ENCODE measurements around the gene IL1B.

IL1B gene

GRCh38 chr2:112811276-112811831 is 25.2 kb downstream of the IL1B start:
- Histone ChIP-seq H3K9ac (ENCODE audit: low read length) (no peak overlapping the region), H3K4me2 (ENCODE audit: low read length) (no peak overlapping the region), H2AFZ (ENCODE audit: low read length) (no peak overlapping the region), H3F3A (ENCODE audit: insufficient read depth, low read length) (no peaks in the 10 kb centered on the region), H3K27me3 (ENCODE audit: insufficient read depth, low read length) (0 out of 2 replicates have a peak, but pooled peaks cover 7% of the 10 kb centered on the region), H3K27ac (ENCODE audit: low read depth, low read length, poor library complexity, severe bottlenecking) (no peak overlapping the region), H4K20me1 (ENCODE audit: insufficient read depth, low read length) (no peaks in the 10 kb centered on the region), H3K36me3 (ENCODE audit: insufficient read depth, low read length) (no peaks in the 10 kb centered on the region), H3K9me2 (ENCODE audit: low read depth, low read length) (no peaks in the 10 kb centered on the region), H3K9me3 (ENCODE audit: low read length) (peaks cover 3% of the 10 kb centered on the region; the same call in 1 of the 2 replicates), H3K4me3 (ENCODE audit: low read depth, low read length, poor library complexity, severe bottlenecking) (no peak overlapping the region), H3K79me2 (ENCODE audit: insufficient read depth, low read length) (no peaks in the 10 kb centered on the region), H3K4me1 (ENCODE audit: insufficient read depth, low read length, severe bottlenecking) (no peaks in the 10 kb centered on the region)
- TF ChIP-seq, protein P1, sequence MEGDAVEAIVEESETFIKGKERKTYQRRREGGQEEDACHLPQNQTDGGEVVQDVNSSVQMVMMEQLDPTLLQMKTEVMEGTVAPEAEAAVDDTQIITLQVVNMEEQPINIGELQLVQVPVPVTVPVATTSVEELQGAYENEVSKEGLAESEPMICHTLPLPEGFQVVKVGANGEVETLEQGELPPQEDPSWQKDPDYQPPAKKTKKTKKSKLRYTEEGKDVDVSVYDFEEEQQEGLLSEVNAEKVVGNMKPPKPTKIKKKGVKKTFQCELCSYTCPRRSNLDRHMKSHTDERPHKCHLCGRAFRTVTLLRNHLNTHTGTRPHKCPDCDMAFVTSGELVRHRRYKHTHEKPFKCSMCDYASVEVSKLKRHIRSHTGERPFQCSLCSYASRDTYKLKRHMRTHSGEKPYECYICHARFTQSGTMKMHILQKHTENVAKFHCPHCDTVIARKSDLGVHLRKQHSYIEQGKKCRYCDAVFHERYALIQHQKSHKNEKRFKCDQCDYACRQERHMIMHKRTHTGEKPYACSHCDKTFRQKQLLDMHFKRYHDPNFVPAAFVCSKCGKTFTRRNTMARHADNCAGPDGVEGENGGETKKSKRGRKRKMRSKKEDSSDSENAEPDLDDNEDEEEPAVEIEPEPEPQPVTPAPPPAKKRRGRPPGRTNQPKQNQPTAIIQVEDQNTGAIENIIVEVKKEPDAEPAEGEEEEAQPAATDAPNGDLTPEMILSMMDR (IDR thresholded peaks at IDR 0.05; ENCODE audit: low read length): no peak
- TF ChIP-seq EZH2 (IDR thresholded peaks at IDR 0.05; ENCODE audit: borderline replicate concordance, low read length): no peak

DNA sequence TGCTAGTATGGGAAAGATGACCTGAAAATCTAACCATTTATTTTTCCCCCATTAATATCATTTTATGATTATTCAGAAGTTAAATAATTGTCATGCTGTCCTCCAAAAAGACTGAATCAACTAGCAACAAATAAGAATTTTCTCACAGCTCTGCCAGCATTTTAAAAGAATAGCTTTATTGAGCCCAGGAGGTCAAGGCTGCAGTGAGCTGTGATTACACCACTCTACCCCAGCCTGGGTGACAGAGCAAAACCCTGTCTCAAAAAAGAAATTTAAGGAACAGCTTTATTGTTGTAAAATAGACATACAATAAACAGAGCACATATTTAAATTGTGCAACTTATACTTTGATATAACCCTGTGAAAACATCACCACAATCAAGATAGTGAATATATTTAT is 27.5 kb downstream of the IL1B start:
- H3K27ac ChIP-seq (ENCODE audit: low read depth, low read length, poor library complexity, severe bottlenecking): no peak overlapping the region
- no peaks in the 10 kb centered on the region for H3K4me1 ChIP-seq (ENCODE audit: insufficient read depth, low read length, severe bottlenecking)
- H3K4me3 ChIP-seq (ENCODE audit: low read depth, low read length, poor library complexity, severe bottlenecking): no peak overlapping the region
- no peaks in the 10 kb centered on the region for H3K79me2 ChIP-seq (ENCODE audit: insufficient read depth, low read length)
- no peaks in the 10 kb centered on the region for H3K9me2 ChIP-seq (ENCODE audit: low read depth, low read length)
- no peak overlapping the region for H3K4me2 ChIP-seq (ENCODE audit: low read length)
- 0 out of 2 replicates have a peak, but pooled peaks cover 7% of the 10 kb centered on the region for H3K27me3 ChIP-seq (ENCODE audit: insufficient read depth, low read length)
- H2AFZ ChIP-seq (ENCODE audit: low read length): no peak overlapping the region
- H3K9ac ChIP-seq (ENCODE audit: low read length): no peak overlapping the region
- no peaks in the 10 kb centered on the region for H3K36me3 ChIP-seq (ENCODE audit: insufficient read depth, low read length)
- no peaks in the 10 kb centered on the region for H3F3A ChIP-seq (ENCODE audit: insufficient read depth, low read length)
- H4K20me1 ChIP-seq (ENCODE audit: insufficient read depth, low read length): no peaks in the 10 kb centered on the region
- TF ChIP-seq, protein P1 (IDR thresholded peaks at IDR 0.05; ENCODE audit: low read length): no peak
- no peak for TF ChIP-seq EZH2 (IDR thresholded peaks at IDR 0.05; ENCODE audit: borderline replicate concordance, low read length)
- H3K9me3 ChIP-seq (ENCODE audit: low read length): peaks cover 3% of the 10 kb centered on the region; the same call in 1 of the 2 replicates

DNA sequence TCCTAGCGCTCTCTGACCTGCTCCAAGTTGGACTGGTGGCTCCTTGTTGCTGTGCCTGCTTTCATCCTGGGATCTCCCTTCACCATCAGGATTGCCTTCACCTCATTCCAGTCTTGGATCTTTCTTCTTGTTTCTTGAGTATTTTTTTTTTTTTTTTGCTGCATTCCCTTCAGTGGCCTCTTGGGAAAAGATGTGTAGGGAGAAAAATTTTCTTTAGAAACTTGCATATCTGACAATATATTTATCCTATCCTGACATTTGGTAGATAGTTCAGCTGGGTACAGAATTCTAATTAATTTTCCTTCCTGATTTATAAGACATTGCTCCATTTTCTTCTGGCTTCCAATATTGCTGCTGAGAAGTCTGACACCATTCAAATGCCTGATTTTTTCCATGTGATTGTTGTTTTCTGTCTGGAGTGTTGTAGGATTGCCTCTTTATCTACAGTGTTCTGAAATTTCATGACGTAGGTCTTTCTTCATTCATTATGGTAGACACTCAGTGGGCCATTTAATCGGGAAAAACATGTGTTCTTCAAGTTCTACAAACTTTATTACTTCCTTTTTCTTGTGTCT is 29.3 kb downstream of the IL1B start:
- no peak overlapping the region for H3K4me3 ChIP-seq (ENCODE audit: low read depth, low read length, poor library complexity, severe bottlenecking)
- no peaks in the 10 kb centered on the region for H3F3A ChIP-seq (ENCODE audit: insufficient read depth, low read length)
- no peak overlapping the region for H3K4me2 ChIP-seq (ENCODE audit: low read length)
- H4K20me1 ChIP-seq (ENCODE audit: insufficient read depth, low read length): no peaks in the 10 kb centered on the region
- no peak overlapping the region for H3K9ac ChIP-seq (ENCODE audit: low read length)
- no peaks in the 10 kb centered on the region for H3K79me2 ChIP-seq (ENCODE audit: insufficient read depth, low read length)
- no peak overlapping the region for H2AFZ ChIP-seq (ENCODE audit: low read length)
- H3K9me2 ChIP-seq (ENCODE audit: low read depth, low read length): no peaks in the 10 kb centered on the region
- no peak overlapping the region for H3K27ac ChIP-seq (ENCODE audit: low read depth, low read length, poor library complexity, severe bottlenecking)
- H3K36me3 ChIP-seq (ENCODE audit: insufficient read depth, low read length): no peaks in the 10 kb centered on the region
- no peaks in the 10 kb centered on the region for H3K27me3 ChIP-seq (ENCODE audit: insufficient read depth, low read length)
- TF ChIP-seq EZH2 (IDR thresholded peaks at IDR 0.05; ENCODE audit: borderline replicate concordance, low read length): no peak
- H3K9me3 ChIP-seq (ENCODE audit: low read length): peaks cover 3% of the 10 kb centered on the region; the same call in 1 of the 2 replicates
- H3K4me1 ChIP-seq (ENCODE audit: insufficient read depth, low read length, severe bottlenecking): no peaks in the 10 kb centered on the region

DNA sequence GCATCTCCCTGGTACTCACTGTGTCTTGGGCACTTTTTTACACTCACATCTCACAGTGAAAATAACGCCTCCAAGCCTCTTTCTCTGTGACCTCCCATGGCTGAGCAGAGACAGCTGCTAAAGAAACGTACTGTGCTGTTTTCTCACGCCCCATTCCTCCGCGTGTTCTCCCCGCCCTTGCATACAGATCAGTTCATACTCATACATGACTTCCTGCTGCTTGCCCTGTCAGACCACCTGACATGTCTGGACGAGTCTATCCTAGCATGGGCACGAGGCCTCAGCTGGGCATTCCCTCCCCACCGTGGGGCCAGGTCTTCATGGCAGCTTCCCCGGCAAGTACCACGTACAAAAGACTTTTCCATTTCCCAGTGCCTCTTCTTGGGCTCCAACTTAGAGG is 31.0 kb downstream of the IL1B start:
- H3K9me2 ChIP-seq (ENCODE audit: low read depth, low read length): no peaks in the 10 kb centered on the region
- no peaks in the 10 kb centered on the region for H3K36me3 ChIP-seq (ENCODE audit: insufficient read depth, low read length)
- H3K27ac ChIP-seq (ENCODE audit: low read depth, low read length, poor library complexity, severe bottlenecking): no peak overlapping the region
- no peaks in the 10 kb centered on the region for H3K4me1 ChIP-seq (ENCODE audit: insufficient read depth, low read length, severe bottlenecking)
- no peaks in the 10 kb centered on the region for H3F3A ChIP-seq (ENCODE audit: insufficient read depth, low read length)
- H4K20me1 ChIP-seq (ENCODE audit: insufficient read depth, low read length): no peaks in the 10 kb centered on the region
- no peak for TF ChIP-seq EZH2 (IDR thresholded peaks at IDR 0.05; ENCODE audit: borderline replicate concordance, low read length)
- TF ChIP-seq, protein P1 (IDR thresholded peaks at IDR 0.05; ENCODE audit: low read length): no peak
- no peaks in the 10 kb centered on the region for H3K79me2 ChIP-seq (ENCODE audit: insufficient read depth, low read length)
- H3K9me3 ChIP-seq (ENCODE audit: low read length): peaks cover 3% of the 10 kb centered on the region; the same call in 1 of the 2 replicates
- H3K4me2 ChIP-seq (ENCODE audit: low read length): no peak overlapping the region
- no peak overlapping the region for H2AFZ ChIP-seq (ENCODE audit: low read length)
- no peaks in the 10 kb centered on the region for H3K27me3 ChIP-seq (ENCODE audit: insufficient read depth, low read length)
- no peak overlapping the region for H3K9ac ChIP-seq (ENCODE audit: low read length)
- H3K4me3 ChIP-seq (ENCODE audit: low read depth, low read length, poor library complexity, severe bottlenecking): no peak overlapping the region

All from OCI-LY1 (cell line).